Fibroblast of peridontal ligament (primary cell): ENCODE measurements around the gene BACE1-AS.
"Not testable (repeated sequence)": the region's sequence is repeated elsewhere in the genome, so short reads cannot be mapped to it uniquely, and the experiment has no call there.

Experiments used
- DNase-seq: peaks from one replicate; pipeline ENCODE4 v3.0.0-alpha.2; 2010; ENCODE audit errors: extremely low read depth

BACE1-AS gene

GRCh38 chr11:117290809-117291396 is at the start of gene BACE1-AS:
TSS of gene BACE1-AS (plus strand) at chr11:117291346.
- DNase-seq: no peak

- DNase-seq: no peak
Measured at GRCh38 chr11:117248341-117248740, 42.8 kb upstream of the BACE1-AS start.

- no peak for DNase-seq
Measured at GRCh38 chr11:117249571-117249970, 41.6 kb upstream of the BACE1-AS start.

- DNase-seq: no peak
Measured at GRCh38 chr11:117251506-117251905, 39.6 kb upstream of the BACE1-AS start.

GRCh38 chr11:117255966-117256365 is 35.2 kb upstream of the BACE1-AS start:
- DNase-seq: no peak

GRCh38 chr11:117256573-117256972 is 34.6 kb upstream of the BACE1-AS start:
- peak; percentile 52 for DNase-seq

- no peak for DNase-seq
Measured at GRCh38 chr11:117258576-117258975, 32.6 kb upstream of the BACE1-AS start.

GRCh38 chr11:117259417-117259816 is 31.7 kb upstream of the BACE1-AS start:
- peak; percentile 54 for DNase-seq

- not testable (repeated sequence) for DNase-seq
Measured at GRCh38 chr11:117264624-117265323, 26.4 kb upstream of the BACE1-AS start.

GRCh38 chr11:117265745-117266144 is 25.4 kb upstream of the BACE1-AS start:
- DNase-seq: no peak

- no peak for DNase-seq
Measured at GRCh38 chr11:117269856-117270255, 21.3 kb upstream of the BACE1-AS start.

GRCh38 chr11:117271208-117271607 is 19.9 kb upstream of the BACE1-AS start:
- DNase-seq: no peak

- not testable (repeated sequence) for DNase-seq
Measured at GRCh38 chr11:117272175-117272574, 19.0 kb upstream of the BACE1-AS start.

GRCh38 chr11:117273550-117274289 is 17.4 kb upstream of the BACE1-AS start:
- DNase-seq: peak; percentile 94

GRCh38 chr11:117278347-117278746 is 12.8 kb upstream of the BACE1-AS start:
- DNase-seq: no peak

GRCh38 chr11:117279711-117280376 is 11.3 kb upstream of the BACE1-AS start:
- DNase-seq: no peak

- DNase-seq: peak; percentile 97
Measured at GRCh38 chr11:117281159-117281558, 10.0 kb upstream of the BACE1-AS start.

GRCh38 chr11:117281869-117282268 is 9.3 kb upstream of the BACE1-AS start:
- DNase-seq: no peak

- DNase-seq: no peak
Measured at GRCh38 chr11:117282956-117283355, 8.2 kb upstream of the BACE1-AS start.

- no peak for DNase-seq
Measured at GRCh38 chr11:117284053-117284452, 7.1 kb upstream of the BACE1-AS start.

- no peak for DNase-seq
Measured at GRCh38 chr11:117286588-117286987, 4.6 kb upstream of the BACE1-AS start.

GRCh38 chr11:117287668-117288067 is 3.5 kb upstream of the BACE1-AS start:
- DNase-seq: no peak
